ENCODE measurements around the gene ARHGEF12. TPM values are rescaled to one million over a fixed set of nuclear protein-coding genes. Genes with fewer than 3 reads are reported as not detected.

The ARHGEF12 gene
- total and polyA plus RNA-seq, 3 experiments from 2014 or later, result 4.6 to 31.0 (median 30.1) TPM

- H3K27ac Mint-ChIP-seq, result peak overlapping the region in 1 of 8 donors; percentile 50
- H3K4me3 Mint-ChIP-seq, result no peak overlapping the region
- Histone ChIP-seq H3K36me3 (ENCODE audit: insufficient read depth, low read length) (no peaks in the 10 kb centered on the region), H3K27ac (ENCODE audit: low read depth, low read length) (no peak overlapping the region), H3K4me3 (ENCODE audit: low read length) (no peak overlapping the region), H3K4me1 (ENCODE audit: insufficient read depth, low read length) (no peaks in the 10 kb centered on the region), H3K27me3 (ENCODE audit: insufficient read depth, low read length, poor library complexity, severe bottlenecking) (no peaks in the 10 kb centered on the region), H3K9me3 (ENCODE audit: low read length) (no peaks in the 10 kb centered on the region)
- H3K36me3 Mint-ChIP-seq, result no peaks in the 10 kb centered on the region
- ChIA-PET CTCF (no interaction called here), POLR2A (no interaction called here)
- H3K4me1 Mint-ChIP-seq, result no peaks in the 10 kb centered on the region
- DNase-seq, result no peak
- peaks cover 15 to 34% of the 10 kb centered on the region in 2 donors for H3K27me3 Mint-ChIP-seq
- H3K9me3 Mint-ChIP-seq, result peaks cover 0 to 3% (median 0%) of the 10 kb centered on the region in 5 donors
Observed at GRCh38 chr11:120522736-120523135, 186.5 kb downstream of the ARHGEF12 start.

GRCh38 chr11:120523196-120523595 lies 187.0 kb downstream of the ARHGEF12 start:
- H3K9me3 ChIP-seq (ENCODE audit: low read length), result no peaks in the 10 kb centered on the region
- no peaks in the 10 kb centered on the region for H3K36me3 ChIP-seq (ENCODE audit: insufficient read depth, low read length)
- no peak for DNase-seq
- peaks cover 15 to 30% of the 10 kb centered on the region in 2 donors for H3K27me3 Mint-ChIP-seq
- H3K4me1 Mint-ChIP-seq, result no peaks in the 10 kb centered on the region
- no peak overlapping the region for H3K4me3 ChIP-seq (ENCODE audit: low read length)
- ChIA-PET CTCF (no interaction called here), POLR2A (no interaction called here)
- peaks cover 0 to 3% (median 0%) of the 10 kb centered on the region in 5 donors for H3K9me3 Mint-ChIP-seq
- H3K27ac Mint-ChIP-seq, result no peak overlapping the region
- H3K27ac ChIP-seq (ENCODE audit: low read depth, low read length), result no peak overlapping the region
- H3K4me1 ChIP-seq (ENCODE audit: insufficient read depth, low read length), result no peaks in the 10 kb centered on the region
- no peaks in the 10 kb centered on the region for H3K27me3 ChIP-seq (ENCODE audit: insufficient read depth, low read length, poor library complexity, severe bottlenecking)
- H3K4me3 Mint-ChIP-seq, result no peak overlapping the region
- no peaks in the 10 kb centered on the region for H3K36me3 Mint-ChIP-seq

DNA sequence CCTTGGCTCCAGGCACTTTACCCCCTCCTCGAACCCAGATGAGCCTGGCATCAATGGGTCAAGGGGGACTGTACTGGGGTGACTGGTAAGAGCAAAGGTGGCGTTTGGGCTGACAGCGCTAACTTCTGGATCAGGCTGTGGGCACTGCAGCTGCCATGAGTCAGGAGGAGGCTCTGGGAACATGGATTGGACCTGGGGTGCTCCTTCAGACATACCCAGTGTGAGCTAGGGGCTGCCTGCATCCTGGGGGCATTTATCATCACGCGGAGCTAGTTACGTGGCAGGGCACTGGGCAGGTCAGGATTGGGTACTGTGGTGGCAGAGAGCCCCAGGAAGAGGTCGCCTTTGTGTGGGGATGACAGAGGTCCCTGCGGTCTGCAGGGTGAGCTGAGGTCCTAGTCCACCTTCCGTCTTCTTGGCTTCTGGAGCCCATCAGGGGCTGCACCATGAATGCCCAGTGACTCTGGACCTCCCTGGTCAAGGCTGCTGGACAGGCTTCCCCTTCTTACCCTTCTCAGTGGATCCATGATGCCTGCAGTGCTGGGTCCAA lies 188.4 kb downstream of the ARHGEF12 start:
- DNase-seq, result no peak
- CTCF ChIA-PET, result no interaction called here
- Histone ChIP-seq H3K36me3 (ENCODE audit: insufficient read depth, low read length) (no peaks in the 10 kb centered on the region), H3K27ac (ENCODE audit: low read depth, low read length) (no peak overlapping the region), H3K4me1 (ENCODE audit: insufficient read depth, low read length) (no peaks in the 10 kb centered on the region), H3K9me3 (ENCODE audit: low read length) (no peaks in the 10 kb centered on the region), H3K4me3 (ENCODE audit: low read length) (no peak overlapping the region), H3K27me3 (ENCODE audit: insufficient read depth, low read length, poor library complexity, severe bottlenecking) (no peaks in the 10 kb centered on the region)
- Mint-ChIP-seq H3K36me3 (no peaks in the 10 kb centered on the region), H3K4me1 (no peaks in the 10 kb centered on the region), H3K27me3 (peaks cover 13 to 42% of the 10 kb centered on the region in 2 donors), H3K27ac (no peak overlapping the region), H3K4me3 (no peak overlapping the region), H3K9me3 (peaks cover 0 to 5% (median 0%) of the 10 kb centered on the region in 5 donors)
- POLR2A ChIA-PET, result no interaction called here

DNA sequence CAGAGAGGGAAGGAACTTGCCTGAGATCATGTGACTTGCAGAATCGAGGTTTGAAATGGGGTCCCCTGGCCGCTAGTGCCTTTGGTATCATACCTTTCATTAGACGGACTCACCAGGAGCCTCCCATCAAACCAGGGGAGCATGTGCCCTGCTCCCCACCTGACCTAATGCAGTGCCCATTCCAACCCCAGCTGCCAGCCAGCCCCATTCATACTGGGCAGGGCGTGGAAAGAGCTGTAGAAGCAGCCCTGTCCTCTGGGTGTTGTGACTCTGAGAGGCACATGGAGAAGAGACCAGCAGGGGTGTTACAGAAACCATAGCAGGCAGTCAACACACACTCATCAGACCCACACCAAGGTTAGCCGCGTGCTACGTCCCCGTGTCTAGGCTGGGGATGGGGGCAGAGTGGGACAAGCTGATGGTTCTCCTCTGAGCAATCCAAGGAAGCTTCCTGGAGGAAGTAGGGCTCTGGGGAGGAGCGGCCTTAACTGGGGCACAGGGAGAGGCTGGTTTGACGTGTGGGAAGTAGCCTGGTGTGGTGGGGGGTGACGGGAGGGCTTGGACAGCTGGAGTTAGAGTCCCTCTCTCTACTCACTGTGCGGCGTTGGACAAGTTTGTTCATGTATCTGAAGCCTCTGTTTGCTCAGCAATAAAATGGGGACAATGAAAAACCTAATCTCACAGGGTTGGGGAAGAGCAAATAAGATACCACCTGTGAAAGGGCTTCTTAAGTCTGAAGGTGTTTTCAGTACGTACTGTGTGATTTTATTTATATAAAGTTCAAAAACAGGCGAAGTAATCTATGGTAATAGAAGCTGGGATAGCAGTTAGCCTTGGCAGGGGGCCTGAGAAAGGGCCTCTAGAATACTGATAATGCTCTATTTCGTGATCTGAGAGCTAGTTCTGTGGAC lies 189.3 kb downstream of the ARHGEF12 start:
- POLR2A ChIA-PET, result no interaction called here
- H3K9me3 Mint-ChIP-seq, result peaks cover 0 to 5% (median 0%) of the 10 kb centered on the region in 5 donors

GRCh38 chr11:120526241-120526640 lies 190.0 kb downstream of the ARHGEF12 start:
- Mint-ChIP-seq H3K9me3 (peaks cover 0 to 5% (median 0%) of the 10 kb centered on the region in 5 donors), H3K36me3 (no peaks in the 10 kb centered on the region), H3K4me1 (no peaks in the 10 kb centered on the region), H3K4me3 (no peak overlapping the region), H3K27ac (no peak overlapping the region), H3K27me3 (peaks cover 6 to 49% of the 10 kb centered on the region in 2 donors)
- H3K4me1 ChIP-seq (ENCODE audit: insufficient read depth, low read length), result no peaks in the 10 kb centered on the region
- H3K4me3 ChIP-seq (ENCODE audit: low read length), result no peak overlapping the region
- no peak overlapping the region for H3K27ac ChIP-seq (ENCODE audit: low read depth, low read length)
- no peak for DNase-seq
- ChIA-PET CTCF (no interaction called here), POLR2A (no interaction called here)
- no peaks in the 10 kb centered on the region for H3K36me3 ChIP-seq (ENCODE audit: insufficient read depth, low read length)
- no peaks in the 10 kb centered on the region for H3K27me3 ChIP-seq (ENCODE audit: insufficient read depth, low read length, poor library complexity, severe bottlenecking)
- no peaks in the 10 kb centered on the region for H3K9me3 ChIP-seq (ENCODE audit: low read length)

More for the DNA sequence above, 189.3 kb downstream of the ARHGEF12 start:
- no peaks in the 10 kb centered on the region for H3K4me1 ChIP-seq (ENCODE audit: insufficient read depth, low read length)
- H3K27ac ChIP-seq (ENCODE audit: low read depth, low read length), result no peak overlapping the region
- H3K4me3 ChIP-seq (ENCODE audit: low read length), result no peak overlapping the region
- CTCF ChIA-PET, result no interaction called here
- no peaks in the 10 kb centered on the region for H3K9me3 ChIP-seq (ENCODE audit: low read length)
- no peak for DNase-seq
- H3K4me3 Mint-ChIP-seq, result no peak overlapping the region
- no peaks in the 10 kb centered on the region for H3K27me3 ChIP-seq (ENCODE audit: insufficient read depth, low read length, poor library complexity, severe bottlenecking)
- no peaks in the 10 kb centered on the region for H3K4me1 Mint-ChIP-seq
- H3K27me3 Mint-ChIP-seq, result peaks cover 8 to 46% of the 10 kb centered on the region in 2 donors
- no peaks in the 10 kb centered on the region for H3K36me3 Mint-ChIP-seq
- H3K36me3 ChIP-seq (ENCODE audit: insufficient read depth, low read length), result no peaks in the 10 kb centered on the region
- H3K27ac Mint-ChIP-seq, result no peak overlapping the region

GRCh38 chr11:120527111-120527761 lies 191.0 kb downstream of the ARHGEF12 start:
- Mint-ChIP-seq H3K27ac (no peak overlapping the region), H3K4me1 (no peaks in the 10 kb centered on the region), H3K36me3 (no peaks in the 10 kb centered on the region), H3K4me3 (no peak overlapping the region), H3K27me3 (peaks cover 6 to 51% of the 10 kb centered on the region in 2 donors), H3K9me3 (peaks cover 0 to 5% (median 0%) of the 10 kb centered on the region in 5 donors)
- H3K9me3 ChIP-seq (ENCODE audit: low read length), result no peaks in the 10 kb centered on the region
- H3K27ac ChIP-seq (ENCODE audit: low read depth, low read length), result no peak overlapping the region
- DNase-seq, result no peak
- no peaks in the 10 kb centered on the region for H3K36me3 ChIP-seq (ENCODE audit: insufficient read depth, low read length)
- no peak overlapping the region for H3K4me3 ChIP-seq (ENCODE audit: low read length)
- no peaks in the 10 kb centered on the region for H3K4me1 ChIP-seq (ENCODE audit: insufficient read depth, low read length)
- CTCF ChIA-PET, result no interaction called here
- no peaks in the 10 kb centered on the region for H3K27me3 ChIP-seq (ENCODE audit: insufficient read depth, low read length, poor library complexity, severe bottlenecking)
- POLR2A ChIA-PET, result no interaction called here

GRCh38 chr11:120528749-120529148 lies 192.5 kb downstream of the ARHGEF12 start:
- DNase-seq, result no peak
- Mint-ChIP-seq H3K36me3 (no peaks in the 10 kb centered on the region), H3K27me3 (peaks cover 10 to 55% of the 10 kb centered on the region in 2 donors), H3K4me1 (no peaks in the 10 kb centered on the region), H3K9me3 (peaks cover 0 to 5% (median 0%) of the 10 kb centered on the region in 5 donors), H3K27ac (peak overlapping the region in 1 of 8 donors; percentile 46), H3K4me3 (no peak overlapping the region)
- H3K9me3 ChIP-seq (ENCODE audit: low read length), result no peaks in the 10 kb centered on the region
- no peaks in the 10 kb centered on the region for H3K27me3 ChIP-seq (ENCODE audit: insufficient read depth, low read length, poor library complexity, severe bottlenecking)
- H3K4me3 ChIP-seq (ENCODE audit: low read length), result no peak overlapping the region
- ChIA-PET CTCF (no interaction called here), POLR2A (no interaction called here)
- H3K27ac ChIP-seq (ENCODE audit: low read depth, low read length), result no peak overlapping the region
- H3K36me3 ChIP-seq (ENCODE audit: insufficient read depth, low read length), result no peaks in the 10 kb centered on the region
- H3K4me1 ChIP-seq (ENCODE audit: insufficient read depth, low read length), result no peaks in the 10 kb centered on the region

- Mint-ChIP-seq H3K9me3 (peaks cover 0 to 5% (median 0%) of the 10 kb centered on the region in 5 donors), H3K4me1 (no peaks in the 10 kb centered on the region), H3K27me3 (peaks cover 12 to 58% of the 10 kb centered on the region in 2 donors), H3K27ac (peak overlapping the region in 1 of 8 donors; percentile 36), H3K36me3 (no peaks in the 10 kb centered on the region), H3K4me3 (no peak overlapping the region)
- no peaks in the 10 kb centered on the region for H3K27me3 ChIP-seq (ENCODE audit: insufficient read depth, low read length, poor library complexity, severe bottlenecking)
- no peak overlapping the region for H3K4me3 ChIP-seq (ENCODE audit: low read length)
- ChIA-PET POLR2A (no interaction called here), CTCF (no interaction called here)
- DNase-seq, result no peak
- H3K9me3 ChIP-seq (ENCODE audit: low read length), result no peaks in the 10 kb centered on the region
- H3K4me1 ChIP-seq (ENCODE audit: insufficient read depth, low read length), result no peaks in the 10 kb centered on the region
- H3K36me3 ChIP-seq (ENCODE audit: insufficient read depth, low read length), result no peaks in the 10 kb centered on the region
- H3K27ac ChIP-seq (ENCODE audit: low read depth, low read length), result no peak overlapping the region
Observed at GRCh38 chr11:120529214-120529613, 193.0 kb downstream of the ARHGEF12 start.

All from CD8-positive, alpha-beta memory T cell (primary cell).